Breast epithelium (tissue), 4 donors: ENCODE results near the gene RPH3AL. TPM values are rescaled to one million over a fixed set of nuclear protein-coding genes. Genes with fewer than 3 reads are reported as not detected.
"Not testable (repeated sequence)": the region's sequence is repeated elsewhere in the genome, so short reads cannot be mapped to it uniquely, and the experiment has no call there.

ENCODE experiments used
- DNase-seq, 2 donors: peaks; one replicate each; pipeline ENCODE4 v3.0.0-alpha.2; 2019; ENCODE audit warnings: low spot score in 2 of 2
- H3K27ac ChIP-seq, 2 donors: fragments of 200-600 bp; sonication (generic) in 1 of 2; one replicate each; pipeline ENCODE4 v1.5.1; 2016 to 2019; ENCODE audit warnings: mild to moderate bottlenecking in 1 of 2
- H3K27me3 ChIP-seq, 2 donors: fragments of 200-600 bp; sonication (generic) in 1 of 2; one replicate each; pipeline versions ENCODE4 v1.5.1 to v1.6.0; 2017 to 2019; ENCODE audit warnings: control low read depth in 1 of 2, mild to moderate bottlenecking in 1 of 2
- H3K36me3 ChIP-seq: fragments of 200-600 bp; one replicate; pipeline ENCODE4 v1.5.1; 2019
- H3K4me1 ChIP-seq, 2 donors: fragments of 200-600 bp; sonication (generic); one replicate each; pipeline ENCODE4 v1.5.1; 2016 to 2019; ENCODE audit warnings: control low read depth in 1 of 2
- H3K4me3 ChIP-seq, 3 donors: fragments of 200-600 bp; sonication (generic); 1 replicate in 2 of 3; 2 replicates in 1 of 3; pipeline ENCODE4 v1.5.1; 2016 to 2019; ENCODE audit warnings: mild to moderate bottlenecking in 3 of 3, moderate library complexity in 2 of 3
- H3K9me3 ChIP-seq, 2 donors: fragments of 200-600 bp; sonication (generic) in 1 of 2; one replicate each; pipeline ENCODE4 v1.5.1; 2016 to 2019; ENCODE audit warnings: control low read depth in 1 of 2
- CTCF ChIP-seq, 3 donors: fragments of 450-650 bp; IDR thresholded peaks; one replicate each; pipeline ENCODE4 v1.5.1; 2016 to 2017; ENCODE audit warnings: antibody characterized with exemption in 3 of 3, mild to moderate bottlenecking in 3 of 3, moderate library complexity in 3 of 3
- POLR2A ChIP-seq: fragments of 450-650 bp; IDR thresholded peaks from one replicate; pipeline ENCODE4 v1.6.1; 2016; ENCODE audit warnings: antibody characterized with exemption, mild to moderate bottlenecking, moderate library complexity
- POLR2AphosphoS5 ChIP-seq, 3 donors: sonication (generic); formaldehyde crosslinking; IDR thresholded peaks; one replicate each; pipeline ENCODE4 v1.6.1; 2017; ENCODE audit warnings: antibody characterized with exemption in 3 of 3
- intact Hi-C: fragments of 100-400 bp; cut with DNase I; formaldehyde crosslinking; loops from one replicate; pipeline ENCODE4 v1.15.1; 2023; ENCODE audit warnings: low total_unique reads
- total RNA-seq, 3 donors: library from RNA; depleted of rRNA; stranded (reverse); fragments of >200 nt; gene quantifications; one replicate each; pipeline ENCODE4 v1.1.0, GENCODE V29; 2016

Gene RPH3AL
- total RNA-seq, 3 donors from 2014 or later, result 9.6 to 15.7 (median 15.4) TPM

GRCh38 chr17:227946-228615 lies 124.5 kb downstream of the RPH3AL start:
- Histone ChIP-seq H3K9me3 (no peaks in the 10 kb centered on the region), H3K4me3 (no peak overlapping the region), H3K4me1 (no peaks in the 10 kb centered on the region), H3K27me3 (no peaks in the 10 kb centered on the region), H3K36me3 (no peaks in the 10 kb centered on the region), H3K27ac (no peak overlapping the region)
- no peak for TF ChIP-seq POLR2A
- no peak for TF ChIP-seq CTCF (IDR thresholded peaks at IDR 0.05)
- no peak for TF ChIP-seq POLR2AphosphoS5 (IDR thresholded peaks at IDR 0.05)
- intact Hi-C loops, result no loop called here
- DNase-seq, result no peak

- no peaks in the 10 kb centered on the region for H3K9me3 ChIP-seq
- H3K4me3 ChIP-seq, result no peak overlapping the region
- no peaks in the 10 kb centered on the region for H3K27me3 ChIP-seq
- H3K4me1 ChIP-seq, result no peaks in the 10 kb centered on the region
- no peak for DNase-seq
- no peak overlapping the region for H3K27ac ChIP-seq
- TF ChIP-seq POLR2A, result no peak
- no peak for TF ChIP-seq CTCF (IDR thresholded peaks at IDR 0.05)
- no peak for TF ChIP-seq POLR2AphosphoS5 (IDR thresholded peaks at IDR 0.05)
- intact Hi-C loops, result no loop called here
- H3K36me3 ChIP-seq, result no peaks in the 10 kb centered on the region
Observed at GRCh38 chr17:227078-227945, 125.3 kb downstream of the RPH3AL start.

GRCh38 chr17:226108-227077 lies 126.2 kb downstream of the RPH3AL start:
- intact Hi-C loops, result no loop called here
- Histone ChIP-seq H3K9me3 (no peaks in the 10 kb centered on the region), H3K4me3 (no peak overlapping the region), H3K27me3 (no peaks in the 10 kb centered on the region), H3K27ac (no peak overlapping the region), H3K36me3 (no peaks in the 10 kb centered on the region), H3K4me1 (no peaks in the 10 kb centered on the region)
- TF ChIP-seq CTCF (IDR thresholded peaks at IDR 0.05), result no peak
- no peak for TF ChIP-seq POLR2AphosphoS5 (IDR thresholded peaks at IDR 0.05)
- no peak for TF ChIP-seq POLR2A
- no peak for DNase-seq

GRCh38 chr17:225551-225950 lies 127.1 kb downstream of the RPH3AL start:
- intact Hi-C loops, result no loop called here
- H3K4me1 ChIP-seq, result no peaks in the 10 kb centered on the region
- H3K4me3 ChIP-seq, result no peak overlapping the region
- no peak overlapping the region for H3K27ac ChIP-seq
- TF ChIP-seq POLR2AphosphoS5 (IDR thresholded peaks at IDR 0.05) (no peak), POLR2A (no peak), CTCF (IDR thresholded peaks at IDR 0.05) (no peak)
- H3K9me3 ChIP-seq, result no peaks in the 10 kb centered on the region
- DNase-seq, result no peak
- no peaks in the 10 kb centered on the region for H3K36me3 ChIP-seq
- no peaks in the 10 kb centered on the region for H3K27me3 ChIP-seq

- H3K9me3 ChIP-seq, H3K27me3 ChIP-seq, H3K4me3 ChIP-seq, H3K4me1 ChIP-seq, H3K27ac ChIP-seq, DNase-seq, H3K36me3 ChIP-seq, intact Hi-C loops: not testable (repeated sequence)
Observed at GRCh38 chr17:224576-224975, 128.0 kb downstream of the RPH3AL start.
